NCI-H460 (cell line): Measurements from ENCODE around the gene SEC14L1. TPM values are rescaled to one million over a fixed set of nuclear protein-coding genes. Genes with fewer than 3 reads are reported as not detected.
"Not testable (repeated sequence)": the region's sequence is repeated elsewhere in the genome, so short reads cannot be mapped to it uniquely, and the experiment has no call there.

Experiments used
- DNase-seq: peaks from one replicate; pipeline ENCODE4 v3.0.0-alpha.2; 2016; ENCODE audit warnings: low read depth; ENCODE audit errors: extremely low read depth
- total RNA-seq: library from RNA; depleted of rRNA; stranded (reverse); fragments of >200 nt; shearing (Covaris generic); gene quantifications from 2 replicates; pipeline ENCODE4 v1.2.3, GENCODE V29; 2014

SEC14L1 gene
- total RNA-seq, 1 experiment from 2014 or later, result 15.2 TPM

- DNase-seq, result peak; percentile 97
These were observed 447 bp upstream of the SEC14L1 start for GRCh38 chr17:77140166-77140877.

DNA sequence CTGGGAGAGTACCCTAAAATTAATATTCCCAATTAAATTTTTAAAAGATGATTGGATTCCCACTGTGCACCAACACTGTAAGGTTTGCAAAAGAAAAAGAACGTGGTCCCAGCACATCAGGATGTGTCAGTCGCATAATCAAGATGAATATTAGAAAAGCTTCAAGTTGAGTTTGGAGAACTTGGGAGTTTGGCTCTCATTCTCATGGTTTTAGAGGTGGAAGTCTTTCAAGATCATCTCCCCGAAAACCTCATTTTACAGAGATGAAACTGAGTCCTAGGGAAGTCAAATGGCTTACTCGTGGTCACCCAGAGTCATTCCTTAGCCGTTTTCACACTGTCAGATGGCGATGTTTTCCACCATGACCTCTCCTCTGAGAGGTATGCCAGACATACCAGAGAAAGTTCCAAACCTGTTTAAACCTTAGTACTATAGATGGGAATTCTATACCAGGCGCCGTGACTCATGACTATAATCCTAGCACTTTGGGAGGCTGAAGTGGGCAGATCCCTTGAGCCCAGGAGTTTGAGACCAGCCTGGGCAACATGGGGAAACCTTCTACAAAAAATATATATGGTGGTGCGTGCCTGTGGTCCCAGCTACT lies 1.2 kb downstream of the SEC14L1 start:
- DNase-seq, result no peak

DNA sequence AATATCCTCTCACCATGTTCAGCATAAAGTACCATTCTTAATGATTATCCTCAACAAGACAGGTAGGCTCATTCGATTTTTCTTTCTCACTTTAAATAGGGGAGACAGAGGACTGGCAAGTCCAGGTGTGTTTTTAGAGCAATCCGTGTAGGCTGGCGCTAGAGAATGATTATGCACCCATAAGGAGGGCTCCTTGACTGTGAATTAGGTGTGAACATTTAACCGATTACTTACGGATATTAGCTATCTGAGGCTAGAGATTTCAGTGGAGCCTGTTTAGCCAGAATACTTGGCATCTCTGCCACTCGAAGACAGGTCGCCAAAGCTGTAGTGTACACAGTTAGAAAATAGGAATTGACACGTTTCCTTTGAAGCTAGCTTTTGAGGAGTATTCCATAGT lies 1.9 kb downstream of the SEC14L1 start:
- no peak for DNase-seq

DNA sequence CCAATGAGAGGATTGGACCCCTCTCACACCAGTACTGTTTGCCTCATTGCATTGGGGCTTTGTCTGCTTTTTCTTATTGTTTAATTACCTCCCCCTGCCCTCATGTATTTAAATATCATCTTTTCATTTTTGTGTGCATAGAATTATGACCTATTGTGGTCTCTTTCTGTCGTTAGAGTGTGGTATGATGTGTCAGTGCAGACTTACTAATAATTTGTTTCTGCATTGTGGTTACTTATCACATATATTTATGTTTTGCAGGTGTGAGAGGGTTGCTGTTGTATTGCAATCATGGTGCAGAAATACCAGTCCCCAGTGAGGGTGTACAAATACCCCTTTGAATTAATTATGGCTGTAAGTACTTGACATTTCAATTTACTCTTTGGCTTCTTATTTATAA lies 2.5 kb downstream of the SEC14L1 start:
- DNase-seq, result no peak

- DNase-seq, result no peak
These were observed 3.5 kb downstream of the SEC14L1 start for GRCh38 chr17:77144227-77144626.

DNA sequence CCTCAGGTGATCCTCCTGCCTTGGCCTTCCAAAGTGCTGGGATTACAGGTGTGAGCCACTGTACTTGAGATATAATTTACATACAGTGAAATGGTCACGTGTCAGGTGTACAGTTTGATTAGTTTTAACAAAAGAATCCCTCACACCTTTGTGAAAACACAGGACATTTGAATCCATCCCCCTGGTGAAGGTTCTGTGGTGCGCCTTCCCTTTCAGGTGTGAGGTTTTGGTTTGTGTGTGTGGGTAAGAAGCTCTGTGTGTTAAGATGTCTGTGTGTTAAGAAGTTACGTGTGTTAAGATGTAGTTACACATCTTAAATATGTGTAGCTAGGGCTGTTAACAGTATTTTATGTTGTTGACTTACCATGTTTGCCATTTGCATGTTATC lies 4.4 kb downstream of the SEC14L1 start:
- no peak for DNase-seq

DNA sequence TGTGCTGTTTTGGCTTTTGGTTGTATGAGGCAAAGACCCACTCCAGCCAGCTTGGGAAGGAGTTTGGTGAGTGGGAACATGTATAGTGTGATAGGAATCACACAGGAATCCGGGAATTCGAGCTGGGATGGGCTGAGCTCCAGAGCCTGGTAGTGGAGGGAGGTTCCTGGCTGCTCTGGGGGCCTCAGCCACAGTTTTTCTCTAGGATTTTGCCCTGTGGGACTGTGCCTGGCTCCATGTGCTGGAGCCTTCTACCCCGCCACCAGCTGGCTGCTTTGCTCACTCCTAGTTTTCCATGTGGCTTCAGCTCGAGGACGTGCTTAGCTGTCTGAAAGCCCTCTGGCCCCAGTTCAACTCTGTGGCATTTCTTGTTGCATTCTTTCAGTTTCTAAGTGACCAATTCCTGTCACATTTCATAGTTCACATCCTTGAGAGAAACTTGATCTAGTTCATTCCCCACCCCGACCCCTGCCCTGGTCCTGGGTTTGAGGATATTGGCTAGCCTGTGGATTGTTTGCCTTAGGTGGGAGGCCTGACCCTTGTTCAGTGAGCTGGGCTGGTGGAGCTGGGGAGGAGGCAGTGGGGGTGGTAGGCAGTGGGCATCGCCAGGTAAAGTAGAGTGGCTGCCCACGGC lies 5.0 kb downstream of the SEC14L1 start:
- no peak for DNase-seq

DNA sequence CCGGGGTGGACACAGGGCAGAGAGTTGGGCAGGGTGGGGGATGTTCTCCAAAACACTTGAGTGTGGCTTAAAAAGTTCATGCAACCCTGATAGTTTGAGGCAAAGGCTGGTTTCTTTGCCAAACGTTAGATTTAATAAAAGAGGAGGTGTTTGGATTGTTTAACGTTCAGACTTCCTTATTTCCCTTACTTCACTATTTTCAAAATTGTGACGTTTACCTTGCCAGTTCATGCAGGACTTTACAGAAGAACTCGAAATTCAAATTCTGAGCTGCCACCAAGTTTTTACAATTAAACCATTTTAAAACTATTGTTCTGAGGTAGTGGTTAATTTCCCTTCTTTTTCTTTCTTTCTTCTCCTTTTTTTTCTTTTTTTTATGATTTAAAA lies 5.5 kb downstream of the SEC14L1 start:
- DNase-seq, result no peak

GRCh38 chr17:77146882-77147281 lies 6.1 kb downstream of the SEC14L1 start:
- no peak for DNase-seq

GRCh38 chr17:77147357-77147801 lies 6.6 kb downstream of the SEC14L1 start:
- no peak for DNase-seq

DNA sequence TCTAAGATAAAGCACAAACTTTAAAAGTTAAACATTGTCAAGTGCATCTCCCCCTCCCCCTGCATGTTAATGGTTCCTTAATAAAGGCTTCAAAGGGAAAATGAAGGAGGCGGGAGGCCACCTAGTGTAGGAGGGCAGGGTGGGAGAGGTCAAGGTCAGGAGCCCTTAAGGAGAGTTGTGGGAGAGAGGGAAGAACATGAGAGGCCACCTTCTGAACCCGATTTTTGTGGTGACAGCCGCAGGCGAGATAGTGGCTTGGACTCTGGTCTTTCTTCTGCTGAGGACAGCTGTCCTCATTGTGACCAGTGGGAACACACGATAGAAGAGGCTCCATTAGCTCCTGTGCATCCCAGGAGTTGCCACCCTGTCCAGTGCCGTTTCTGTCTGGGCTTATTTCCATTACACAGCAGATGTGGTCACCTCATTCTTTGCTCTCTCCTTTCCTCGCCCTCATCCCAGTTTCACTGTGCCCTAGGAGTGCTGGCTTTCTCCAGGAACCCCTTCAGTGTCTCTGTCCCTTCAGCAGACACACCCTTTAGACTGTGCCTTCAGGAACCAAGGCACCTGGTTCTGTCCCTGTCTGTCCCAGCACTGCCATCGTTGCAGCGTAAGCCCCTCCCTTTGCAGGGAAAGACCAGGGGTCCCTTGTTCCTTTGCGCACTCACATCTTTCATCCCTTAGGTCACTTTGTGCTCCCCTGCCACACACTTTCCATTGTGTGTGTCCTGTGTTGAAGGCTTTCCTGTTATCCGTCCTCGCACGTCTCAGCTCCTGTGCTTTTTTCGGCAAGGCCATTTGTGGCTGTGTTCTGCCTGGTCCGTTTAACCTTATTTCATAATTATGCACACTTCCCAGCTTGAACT lies 7.5 kb downstream of the SEC14L1 start:
- DNase-seq, result no peak

GRCh38 chr17:77148940-77149510 lies 8.3 kb downstream of the SEC14L1 start:
- no peak for DNase-seq

DNA sequence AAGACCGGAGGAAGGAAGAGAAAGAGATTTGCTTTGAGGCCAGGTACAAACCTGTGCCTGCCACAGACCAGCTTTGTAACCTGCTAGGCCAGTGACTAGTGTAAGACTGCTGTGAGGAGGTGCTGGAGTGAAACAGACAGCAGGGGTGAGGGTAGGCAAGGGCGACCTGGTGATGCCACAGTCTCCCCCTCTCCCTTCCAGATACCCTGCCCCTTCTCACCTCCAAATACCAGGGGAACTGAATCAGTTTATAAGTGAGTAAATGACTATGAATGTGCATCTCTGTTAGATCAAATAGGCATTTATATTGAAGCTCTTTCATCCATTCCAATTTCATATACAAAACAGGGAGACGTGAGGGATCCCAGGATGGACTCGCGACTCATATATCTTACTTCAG lies 9.4 kb downstream of the SEC14L1 start:
- DNase-seq, result no peak

- DNase-seq, result no peak
These were observed 10.4 kb downstream of the SEC14L1 start for GRCh38 chr17:77151186-77151585.

- not testable (repeated sequence) for DNase-seq
These were observed 11.3 kb downstream of the SEC14L1 start for GRCh38 chr17:77152056-77152455.

DNA sequence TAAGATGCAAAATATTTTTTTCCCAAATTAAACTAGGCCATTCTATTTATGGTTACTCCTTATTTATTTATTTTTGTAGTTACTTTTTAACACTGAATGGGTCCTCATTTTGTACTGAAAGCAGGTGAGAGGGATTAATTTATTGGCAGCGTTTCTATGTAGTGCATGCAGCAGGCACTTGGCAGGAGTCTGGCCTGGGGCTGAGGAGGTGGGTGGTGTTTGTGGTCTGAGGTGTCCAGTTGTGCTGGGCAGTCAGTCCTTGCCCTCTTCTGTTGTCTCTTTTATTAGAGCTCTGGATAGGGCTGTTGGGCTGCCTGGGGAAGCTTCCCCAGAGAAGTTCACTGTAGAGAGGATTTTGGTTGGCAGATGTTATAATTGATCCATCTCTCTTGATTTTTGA lies 12.7 kb downstream of the SEC14L1 start:
- DNase-seq, result no peak

- DNase-seq, result no peak
These were observed 13.3 kb downstream of the SEC14L1 start for GRCh38 chr17:77153999-77154586.

GRCh38 chr17:77155125-77155524 lies 14.4 kb downstream of the SEC14L1 start:
- DNase-seq, result no peak

GRCh38 chr17:77157766-77158165 lies 17.0 kb downstream of the SEC14L1 start:
- not testable (repeated sequence) for DNase-seq

DNA sequence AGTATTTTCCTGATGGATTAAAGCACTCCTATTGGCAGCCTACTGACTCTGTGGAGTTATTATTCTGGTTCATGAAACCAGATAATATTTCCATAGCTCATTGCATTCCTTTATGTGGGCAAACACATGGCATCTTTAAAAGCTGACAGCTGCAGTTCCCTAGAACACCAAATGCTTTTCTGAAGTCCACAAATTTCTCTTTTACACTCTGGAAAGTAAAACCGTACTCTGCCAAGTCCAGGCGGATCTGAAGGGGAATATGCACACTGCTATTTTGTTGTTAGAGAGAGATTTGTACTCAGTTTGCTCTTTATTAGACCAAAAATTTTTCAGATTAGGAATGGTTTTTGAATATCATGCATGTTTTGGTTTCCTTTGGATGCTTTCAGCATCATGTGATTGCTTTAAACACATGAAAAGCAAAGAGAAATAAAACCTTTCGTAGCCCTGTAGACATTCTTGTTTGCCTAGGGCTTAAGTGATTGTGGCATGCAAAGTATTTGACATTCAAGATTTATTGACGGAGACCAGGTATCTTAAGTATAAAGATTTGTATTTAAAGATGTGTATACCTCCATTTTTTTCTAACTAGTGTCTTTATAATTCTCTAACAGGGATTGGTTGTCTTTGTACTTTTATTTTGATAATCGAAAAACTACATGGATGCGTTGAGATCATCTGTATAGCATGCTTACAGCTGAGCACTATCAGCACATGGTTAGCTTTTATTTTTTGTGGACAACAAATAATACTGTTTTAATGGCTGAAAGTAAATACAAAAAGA lies 19.5 kb downstream of the SEC14L1 start:
- DNase-seq, result no peak
